Neural cell (in vitro differentiated cells): ENCODE results near the gene LRP1. TPM values are rescaled to one million over a fixed set of nuclear protein-coding genes. Genes with fewer than 3 reads are reported as not detected.

Experiments used
- H2AFZ ChIP-seq: fragments of 200-600, 300-800 bp; sonication (generic), shearing (Covaris generic); 2 replicates; pipeline ENCODE4 v1.6.0; 2014; ENCODE audit warnings: low read depth, mild to moderate bottlenecking, antibody characterized with exemption, low read length, moderate library complexity
- H3F3A ChIP-seq: fragments of 200-600 bp; shearing (Covaris generic); 2 replicates; pipeline ENCODE4 v1.6.1; 2016; ENCODE audit warnings: mild to moderate bottlenecking, moderate library complexity, mixed read lengths, antibody characterized with exemption, low read length; ENCODE audit not compliant: insufficient read depth, poor library complexity, severe bottlenecking
- H3K27ac ChIP-seq: fragments of 200-600, 300-800 bp; sonication (generic), shearing (Covaris generic); 2 replicates; pipeline ENCODE4 v1.5.1; 2014; ENCODE audit warnings: mild to moderate bottlenecking, low read length, moderate library complexity
- H3K27me3 ChIP-seq: fragments of 300-800, 200-600 bp; sonication (generic), shearing (Covaris generic); 2 replicates; pipeline ENCODE4 v1.6.0; 2014; ENCODE audit warnings: mild to moderate bottlenecking, low read depth, low read length, moderate library complexity; ENCODE audit not compliant: insufficient read depth
- H3K36me3 ChIP-seq: fragments of 300-800, 200-600 bp; sonication (generic), shearing (Covaris generic); 2 replicates; pipeline ENCODE4 v1.5.1; 2014; ENCODE audit warnings: mild to moderate bottlenecking, antibody characterized with exemption, low read length, moderate library complexity; ENCODE audit not compliant: insufficient read depth
- H3K4me2 ChIP-seq: fragments of 300-800, 200-600 bp; sonication (generic), shearing (Covaris generic); 2 replicates; pipeline ENCODE4 v1.6.0; 2014; ENCODE audit warnings: mild to moderate bottlenecking, low read length
- H3K4me3 ChIP-seq: fragments of 300-800, 200-600 bp; sonication (generic), shearing (Covaris generic); 2 replicates; pipeline ENCODE4 v1.5.1; 2014; ENCODE audit warnings: mild to moderate bottlenecking, low read length, moderate library complexity
- H3K79me2 ChIP-seq: fragments of 200-600 bp; shearing (Covaris generic); replicated peaks from 2 replicates; pipeline ENCODE4 v1.6.0; 2014; ENCODE audit warnings: mild to moderate bottlenecking, low read length, moderate library complexity; ENCODE audit not compliant: insufficient read depth
- H3K9ac ChIP-seq: fragments of 300-800, 200-600 bp; sonication (generic), shearing (Covaris generic); 2 replicates; pipeline ENCODE4 v1.6.1; 2016; ENCODE audit warnings: mild to moderate bottlenecking, low read length, mixed read lengths
- H3K9me2 ChIP-seq: fragments of 200-600 bp; shearing (Covaris generic); 2 replicates; pipeline ENCODE4 v1.6.1; 2016; ENCODE audit warnings: mild to moderate bottlenecking, low read length, mixed read lengths; ENCODE audit not compliant: insufficient read depth
- H3K9me3 ChIP-seq: fragments of 200-600, 300-800 bp; sonication (generic), shearing (Covaris generic); 2 replicates; pipeline ENCODE4 v1.6.1; 2016; ENCODE audit warnings: mild to moderate bottlenecking, mixed run types, low read length, moderate library complexity, mixed read lengths
- H4K20me1 ChIP-seq: fragments of 200-600 bp; shearing (Covaris generic); 2 replicates; pipeline ENCODE4 v1.6.1; 2016; ENCODE audit warnings: mild to moderate bottlenecking, mixed run types; ENCODE audit not compliant: insufficient read depth
- EP300 ChIP-seq: fragments of 450-650 bp; conservative IDR thresholded peaks from 2 replicates; pipeline ENCODE4 v1.6.1; 2014; ENCODE audit warnings: antibody characterized with exemption, mild to moderate bottlenecking, moderate library complexity; ENCODE audit not compliant: poor library complexity, severe bottlenecking
- EZH2 ChIP-seq: fragments of 200-600, 300-800 bp; shearing (Covaris generic), sonication (generic); IDR thresholded peaks from 2 replicates; pipeline ENCODE4 v1.6.1; 2014; ENCODE audit warnings: antibody characterized with exemption, low read length, borderline replicate concordance, mild to moderate bottlenecking; ENCODE audit not compliant: insufficient read depth, poor library complexity, severe bottlenecking
- MXI1 ChIP-seq: fragments of 450-650 bp; conservative IDR thresholded peaks from 2 replicates; pipeline ENCODE4 v1.6.1; 2014; ENCODE audit warnings: antibody characterized with exemption, mild to moderate bottlenecking; ENCODE audit not compliant: poor library complexity, severe bottlenecking
- POLR2AphosphoS5 ChIP-seq: IDR thresholded peaks from 2 replicates; pipeline ENCODE4 v1.6.1; 2012
- RAD21 ChIP-seq: fragments of 450-650 bp; conservative IDR thresholded peaks from 2 replicates; pipeline ENCODE4 v1.6.1; 2014; ENCODE audit warnings: antibody characterized with exemption, mild to moderate bottlenecking, moderate library complexity
- REST ChIP-seq: IDR thresholded peaks from 2 replicates; pipeline ENCODE4 v1.6.1; 2012; ENCODE audit warnings: borderline replicate concordance
- SMC3 ChIP-seq: fragments of 450-650 bp; conservative IDR thresholded peaks from 2 replicates; pipeline ENCODE4 v1.6.1; 2014; ENCODE audit warnings: antibody characterized with exemption, mild to moderate bottlenecking, moderate library complexity; ENCODE audit not compliant: poor library complexity
- TAF1 ChIP-seq: IDR thresholded peaks from 2 replicates; pipeline ENCODE4 v1.6.1; 2012; ENCODE audit warnings: low read depth
- polyA plus RNA-seq: library from polyadenylated mRNA; depleted of rRNA; stranded (reverse); fragments of >200 nt; gene quantifications from 2 replicates; pipeline ENCODE4 v1.2.3, GENCODE V29; 2014
- TF ChIP-seq, protein P1 (sequence below): fragments of 450-650 bp; IDR thresholded peaks from 2 replicates; pipeline ENCODE4 v1.5.1; 2014; ENCODE audit warnings: antibody characterized with exemption, mild to moderate bottlenecking, moderate library complexity; ENCODE audit not compliant: poor library complexity, severe bottlenecking

LRP1 gene
- polyA plus RNA-seq, 1 donor from 2014 or later = 18.2 TPM

DNA sequence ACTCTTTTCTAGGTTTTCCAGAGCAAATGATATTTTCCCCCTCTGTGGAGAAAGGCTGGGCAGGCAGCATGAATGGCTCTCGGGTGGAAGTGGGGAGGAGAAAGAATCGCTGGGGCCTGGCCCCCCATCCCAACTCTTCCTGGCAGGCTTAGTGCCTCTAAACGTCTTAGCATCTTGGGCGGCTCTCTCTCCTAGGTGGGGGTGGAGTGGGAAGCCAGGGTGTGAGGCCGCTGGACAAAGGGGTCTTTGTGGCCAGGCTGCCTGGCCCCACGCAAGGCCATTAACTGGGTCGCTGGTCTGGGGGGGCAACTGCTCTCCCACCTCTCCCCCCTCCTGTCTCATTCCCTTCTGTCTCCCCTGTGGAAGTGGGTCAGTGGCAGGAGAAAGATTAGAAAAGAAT lies 14.4 kb downstream of the LRP1 start:
- no peaks in the 10 kb centered on the region for H3F3A ChIP-seq
- H3K79me2 ChIP-seq = no peaks in the 10 kb centered on the region
- H3K9me2 ChIP-seq = no peaks in the 10 kb centered on the region
- H3K9me3 ChIP-seq = no peaks in the 10 kb centered on the region
- no peak overlapping the region for H2AFZ ChIP-seq
- TF ChIP-seq REST = no peak
- TF ChIP-seq EP300 = no peak
- TF ChIP-seq RAD21 = no peak
- peaks cover 32% of the 10 kb centered on the region for H3K36me3 ChIP-seq
- no peak overlapping the region for H3K9ac ChIP-seq
- no peak overlapping the region for H3K4me2 ChIP-seq
- H3K4me3 ChIP-seq = no peak overlapping the region
- H3K27ac ChIP-seq = no peak overlapping the region
- no peaks in the 10 kb centered on the region for H4K20me1 ChIP-seq
- no peaks in the 10 kb centered on the region for H3K27me3 ChIP-seq

- Histone ChIP-seq H3K9ac (no peak overlapping the region), H3K27ac (no peak overlapping the region), H3K9me3 (no peaks in the 10 kb centered on the region), H3K27me3 (no peaks in the 10 kb centered on the region), H3F3A (no peaks in the 10 kb centered on the region), H3K4me2 (no peak overlapping the region), H4K20me1 (no peaks in the 10 kb centered on the region), H2AFZ (no peak overlapping the region), H3K4me3 (no peak overlapping the region), H3K79me2 (no peaks in the 10 kb centered on the region), H3K36me3 (peaks cover 32% of the 10 kb centered on the region), H3K9me2 (no peaks in the 10 kb centered on the region)
- TF ChIP-seq REST (no peak), RAD21 (no peak), EP300 (no peak), TAF1 (no peak), POLR2AphosphoS5 (no peak), EZH2 (no peak), MXI1 (no peak), SMC3 (no peak)
- TF ChIP-seq, protein P1, sequence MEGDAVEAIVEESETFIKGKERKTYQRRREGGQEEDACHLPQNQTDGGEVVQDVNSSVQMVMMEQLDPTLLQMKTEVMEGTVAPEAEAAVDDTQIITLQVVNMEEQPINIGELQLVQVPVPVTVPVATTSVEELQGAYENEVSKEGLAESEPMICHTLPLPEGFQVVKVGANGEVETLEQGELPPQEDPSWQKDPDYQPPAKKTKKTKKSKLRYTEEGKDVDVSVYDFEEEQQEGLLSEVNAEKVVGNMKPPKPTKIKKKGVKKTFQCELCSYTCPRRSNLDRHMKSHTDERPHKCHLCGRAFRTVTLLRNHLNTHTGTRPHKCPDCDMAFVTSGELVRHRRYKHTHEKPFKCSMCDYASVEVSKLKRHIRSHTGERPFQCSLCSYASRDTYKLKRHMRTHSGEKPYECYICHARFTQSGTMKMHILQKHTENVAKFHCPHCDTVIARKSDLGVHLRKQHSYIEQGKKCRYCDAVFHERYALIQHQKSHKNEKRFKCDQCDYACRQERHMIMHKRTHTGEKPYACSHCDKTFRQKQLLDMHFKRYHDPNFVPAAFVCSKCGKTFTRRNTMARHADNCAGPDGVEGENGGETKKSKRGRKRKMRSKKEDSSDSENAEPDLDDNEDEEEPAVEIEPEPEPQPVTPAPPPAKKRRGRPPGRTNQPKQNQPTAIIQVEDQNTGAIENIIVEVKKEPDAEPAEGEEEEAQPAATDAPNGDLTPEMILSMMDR = no peak
Measured at GRCh38 chr12:57143454-57143853, 15.2 kb downstream of the LRP1 start.
